ENCODE measurements around the gene TBCK. TPM values are rescaled to one million over a fixed set of nuclear protein-coding genes. Genes with fewer than 3 reads are reported as not detected.

The TBCK gene
- total and polyA plus RNA-seq, 2 of the 13 experiments (the other 11 are each of a cell fraction or from before 2014, with no cell fraction given): 51.0 to 62.4 TPM

DNA sequence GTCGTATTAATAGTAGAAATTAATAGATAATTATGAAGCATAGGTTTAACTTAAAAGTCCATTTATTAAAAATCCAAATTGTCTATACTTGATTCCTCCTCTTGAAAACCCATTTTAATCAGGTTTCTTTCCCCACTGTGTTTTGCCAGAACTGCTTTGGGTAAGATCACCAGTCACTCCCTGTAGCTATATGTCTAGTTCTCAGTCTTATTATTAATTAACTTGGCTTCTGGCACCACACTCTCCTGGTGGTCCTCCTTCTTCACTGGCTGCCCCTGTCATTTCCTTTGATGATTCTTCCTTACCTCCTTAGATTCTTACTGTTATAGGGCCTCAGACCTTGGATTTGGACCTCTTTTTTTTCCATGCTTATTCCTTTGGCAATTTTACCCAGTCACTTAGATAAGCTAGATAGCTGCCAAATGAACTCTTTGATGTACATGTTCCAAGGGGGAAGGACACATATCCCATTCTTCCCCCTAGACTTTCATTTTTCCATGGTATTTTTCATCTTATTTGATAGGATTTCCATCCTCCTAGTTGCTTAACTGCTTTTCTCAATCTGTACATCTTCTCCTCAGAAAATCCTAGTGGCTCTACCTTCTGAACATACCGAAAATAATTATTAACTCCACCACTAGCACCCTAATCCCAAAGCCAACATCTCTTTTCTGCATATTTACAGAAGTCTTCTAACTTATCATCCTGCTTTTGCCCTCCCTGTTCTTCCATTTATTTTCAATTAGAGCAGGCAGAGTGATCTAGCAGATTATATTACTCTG, 28.0 kb upstream of the TBCK start (continued):
- TF ChIP-seq, protein P1, sequence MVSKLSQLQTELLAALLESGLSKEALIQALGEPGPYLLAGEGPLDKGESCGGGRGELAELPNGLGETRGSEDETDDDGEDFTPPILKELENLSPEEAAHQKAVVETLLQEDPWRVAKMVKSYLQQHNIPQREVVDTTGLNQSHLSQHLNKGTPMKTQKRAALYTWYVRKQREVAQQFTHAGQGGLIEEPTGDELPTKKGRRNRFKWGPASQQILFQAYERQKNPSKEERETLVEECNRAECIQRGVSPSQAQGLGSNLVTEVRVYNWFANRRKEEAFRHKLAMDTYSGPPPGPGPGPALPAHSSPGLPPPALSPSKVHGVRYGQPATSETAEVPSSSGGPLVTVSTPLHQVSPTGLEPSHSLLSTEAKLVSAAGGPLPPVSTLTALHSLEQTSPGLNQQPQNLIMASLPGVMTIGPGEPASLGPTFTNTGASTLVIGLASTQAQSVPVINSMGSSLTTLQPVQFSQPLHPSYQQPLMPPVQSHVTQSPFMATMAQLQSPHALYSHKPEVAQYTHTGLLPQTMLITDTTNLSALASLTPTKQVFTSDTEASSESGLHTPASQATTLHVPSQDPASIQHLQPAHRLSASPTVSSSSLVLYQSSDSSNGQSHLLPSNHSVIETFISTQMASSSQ (IDR thresholded peaks at IDR 0.05; ENCODE audit: low read depth): peak; percentile 86
- TF ChIP-seq, protein P1 (CRISPR knock-in tag; IDR thresholded peaks at IDR 0.05; ENCODE audit: borderline replicate concordance): peak; percentile 93; the same call in 1 of the 2 replicates
- peak; percentile 15; the same call in 1 of the 2 replicates for TF ChIP-seq HMG20A (CRISPR knock-in tag; IDR thresholded peaks at IDR 0.05; ENCODE audit: borderline replicate concordance)
- no peak for TF ChIP-seq YY1 (IDR thresholded peaks at IDR 0.05; ENCODE audit: insufficient read depth, insufficient replicate concordance, low read depth, low read length)
- TF ChIP-seq ZNF350 (CRISPR knock-in tag; IDR thresholded peaks at IDR 0.05; ENCODE audit: borderline replicate concordance, low read depth): no peak
- TF ChIP-seq ZNF484 (CRISPR knock-in tag; IDR thresholded peaks at IDR 0.05; ENCODE audit: borderline replicate concordance, low read depth): no peak
- TF ChIP-seq TEAD3 (CRISPR knock-in tag; optimal IDR thresholded peaks at IDR 0.05; ENCODE audit: borderline replicate concordance): peak; percentile 10
- TF ChIP-seq JDP2 (CRISPR knock-in tag; IDR thresholded peaks at IDR 0.05; ENCODE audit: borderline replicate concordance): no peak
- TF ChIP-seq ZNF446 (CRISPR knock-in tag; IDR thresholded peaks at IDR 0.05): no peak
- TF ChIP-seq, protein P2, sequence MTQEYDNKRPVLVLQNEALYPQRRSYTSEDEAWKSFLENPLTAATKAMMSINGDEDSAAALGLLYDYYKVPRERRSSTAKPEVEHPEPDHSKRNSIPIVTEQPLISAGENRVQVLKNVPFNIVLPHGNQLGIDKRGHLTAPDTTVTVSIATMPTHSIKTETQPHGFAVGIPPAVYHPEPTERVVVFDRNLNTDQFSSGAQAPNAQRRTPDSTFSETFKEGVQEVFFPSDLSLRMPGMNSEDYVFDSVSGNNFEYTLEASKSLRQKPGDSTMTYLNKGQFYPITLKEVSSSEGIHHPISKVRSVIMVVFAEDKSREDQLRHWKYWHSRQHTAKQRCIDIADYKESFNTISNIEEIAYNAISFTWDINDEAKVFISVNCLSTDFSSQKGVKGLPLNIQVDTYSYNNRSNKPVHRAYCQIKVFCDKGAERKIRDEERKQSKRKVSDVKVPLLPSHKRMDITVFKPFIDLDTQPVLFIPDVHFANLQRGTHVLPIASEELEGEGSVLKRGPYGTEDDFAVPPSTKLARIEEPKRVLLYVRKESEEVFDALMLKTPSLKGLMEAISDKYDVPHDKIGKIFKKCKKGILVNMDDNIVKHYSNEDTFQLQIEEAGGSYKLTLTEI (CRISPR knock-in tag; conservative IDR thresholded peaks at IDR 0.05): no peak
- TF ChIP-seq GFI1 (CRISPR knock-in tag; IDR thresholded peaks at IDR 0.05; ENCODE audit: borderline replicate concordance): peak; percentile 44; the same call in 1 of the 2 replicates
- TF ChIP-seq, protein P3, sequence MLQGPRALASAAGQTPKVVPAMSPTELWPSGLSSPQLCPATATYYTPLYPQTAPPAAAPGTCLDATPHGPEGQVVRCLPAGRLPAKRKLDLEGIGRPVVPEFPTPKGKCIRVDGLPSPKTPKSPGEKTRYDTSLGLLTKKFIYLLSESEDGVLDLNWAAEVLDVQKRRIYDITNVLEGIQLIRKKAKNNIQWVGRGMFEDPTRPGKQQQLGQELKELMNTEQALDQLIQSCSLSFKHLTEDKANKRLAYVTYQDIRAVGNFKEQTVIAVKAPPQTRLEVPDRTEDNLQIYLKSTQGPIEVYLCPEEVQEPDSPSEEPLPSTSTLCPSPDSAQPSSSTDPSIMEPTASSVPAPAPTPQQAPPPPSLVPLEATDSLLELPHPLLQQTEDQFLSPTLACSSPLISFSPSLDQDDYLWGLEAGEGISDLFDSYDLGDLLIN (CRISPR knock-in tag; IDR thresholded peaks at IDR 0.05; ENCODE audit: borderline replicate concordance): no peak
- no peak for TF ChIP-seq ZNF558 (CRISPR knock-in tag; IDR thresholded peaks at IDR 0.05; ENCODE audit: borderline replicate concordance)
- TF ChIP-seq TARDBP (CRISPR knock-in tag; IDR thresholded peaks at IDR 0.05): no peak
- TF ChIP-seq ZKSCAN5 (CRISPR knock-in tag; IDR thresholded peaks at IDR 0.05): no peak
- TF ChIP-seq ZFP37 (CRISPR knock-in tag; IDR thresholded peaks at IDR 0.05; ENCODE audit: borderline replicate concordance): no peak
- no peak for TF ChIP-seq ZNF781 (CRISPR knock-in tag; IDR thresholded peaks at IDR 0.05; ENCODE audit: borderline replicate concordance, not compliant biosample characterization)
- TF ChIP-seq FOXA3 (CRISPR knock-in tag; IDR thresholded peaks at IDR 0.05): peak; percentile 83
- TF ChIP-seq ZNF160 (CRISPR knock-in tag; IDR thresholded peaks at IDR 0.05): no peak
- 0 out of 2 replicates have a peak, but pooled peaks have one; percentile 16 for TF ChIP-seq KAT8 (CRISPR knock-in tag; IDR thresholded peaks at IDR 0.05)
- peak; percentile 34; the same call in 1 of the 2 replicates for TF ChIP-seq CEBPG (CRISPR knock-in tag; IDR thresholded peaks at IDR 0.05)
